ENCODE results near the gene DNM3. TPM values are rescaled to one million over a fixed set of nuclear protein-coding genes. Genes with fewer than 3 reads are reported as not detected.

Gene DNM3
- total RNA-seq, 3 donors from 2014 or later (not counting 1 experiment from before 2014, with no cell fraction given), result 2.5 to 3.3 (median 2.8) TPM

DNA sequence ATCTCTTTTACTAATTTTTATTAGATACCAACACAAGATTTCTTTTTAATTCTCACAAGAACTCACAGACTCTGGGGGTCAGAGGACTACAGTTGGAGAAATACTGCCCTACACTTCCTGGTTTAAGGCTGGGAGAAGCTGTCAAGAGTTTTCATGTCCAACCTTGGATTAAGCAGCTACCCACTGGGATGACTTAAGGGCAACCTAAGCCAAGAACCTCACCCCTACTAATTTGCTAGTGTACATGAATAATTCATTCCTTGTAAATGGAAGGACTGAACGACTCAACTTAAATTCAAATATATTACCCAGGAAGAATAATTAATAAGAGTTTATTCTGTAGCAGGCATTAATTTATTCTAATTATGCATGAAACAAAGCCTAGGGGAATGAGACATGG is 396.9 kb downstream of the DNM3 start:
- H3K9me3 Mint-ChIP-seq, result no peaks in the 10 kb centered on the region
- Histone ChIP-seq H3K4me1 (ENCODE audit: control insufficient read depth, insufficient read depth, low read length) (no peaks in the 10 kb centered on the region), H3K36me3 (ENCODE audit: control insufficient read depth, insufficient read depth, low read length) (no peaks in the 10 kb centered on the region), H3K4me3 (ENCODE audit: low read length) (no peak overlapping the region), H3K9me3 (ENCODE audit: control insufficient read depth, insufficient read depth, low read length) (no peaks in the 10 kb centered on the region), H3K27ac (ENCODE audit: low read length) (no peak overlapping the region), H3K27me3 (ENCODE audit: control insufficient read depth, insufficient read depth, low read length) (no peaks in the 10 kb centered on the region)
- no peak overlapping the region for H3K27ac Mint-ChIP-seq
- no peaks in the 10 kb centered on the region for H3K4me1 Mint-ChIP-seq
- no CpG with 5 or more reads among the region's 1 CpG for WGBS (ENCODE audit: insufficient coverage)
- no peak for ATAC-seq
- H3K4me3 Mint-ChIP-seq, result no peak overlapping the region
- no peaks in the 10 kb centered on the region for H3K36me3 Mint-ChIP-seq
- intact Hi-C loops (cut with micrococcal nuclease), result no loop called here
- TF ChIP-seq, protein P1, sequence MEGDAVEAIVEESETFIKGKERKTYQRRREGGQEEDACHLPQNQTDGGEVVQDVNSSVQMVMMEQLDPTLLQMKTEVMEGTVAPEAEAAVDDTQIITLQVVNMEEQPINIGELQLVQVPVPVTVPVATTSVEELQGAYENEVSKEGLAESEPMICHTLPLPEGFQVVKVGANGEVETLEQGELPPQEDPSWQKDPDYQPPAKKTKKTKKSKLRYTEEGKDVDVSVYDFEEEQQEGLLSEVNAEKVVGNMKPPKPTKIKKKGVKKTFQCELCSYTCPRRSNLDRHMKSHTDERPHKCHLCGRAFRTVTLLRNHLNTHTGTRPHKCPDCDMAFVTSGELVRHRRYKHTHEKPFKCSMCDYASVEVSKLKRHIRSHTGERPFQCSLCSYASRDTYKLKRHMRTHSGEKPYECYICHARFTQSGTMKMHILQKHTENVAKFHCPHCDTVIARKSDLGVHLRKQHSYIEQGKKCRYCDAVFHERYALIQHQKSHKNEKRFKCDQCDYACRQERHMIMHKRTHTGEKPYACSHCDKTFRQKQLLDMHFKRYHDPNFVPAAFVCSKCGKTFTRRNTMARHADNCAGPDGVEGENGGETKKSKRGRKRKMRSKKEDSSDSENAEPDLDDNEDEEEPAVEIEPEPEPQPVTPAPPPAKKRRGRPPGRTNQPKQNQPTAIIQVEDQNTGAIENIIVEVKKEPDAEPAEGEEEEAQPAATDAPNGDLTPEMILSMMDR (IDR thresholded peaks at IDR 0.05), result no peak
- no peak for DNase-seq
- H3K27me3 Mint-ChIP-seq (ENCODE audit: low read depth in 2 of 2), result no peaks in the 10 kb centered on the region

DNA sequence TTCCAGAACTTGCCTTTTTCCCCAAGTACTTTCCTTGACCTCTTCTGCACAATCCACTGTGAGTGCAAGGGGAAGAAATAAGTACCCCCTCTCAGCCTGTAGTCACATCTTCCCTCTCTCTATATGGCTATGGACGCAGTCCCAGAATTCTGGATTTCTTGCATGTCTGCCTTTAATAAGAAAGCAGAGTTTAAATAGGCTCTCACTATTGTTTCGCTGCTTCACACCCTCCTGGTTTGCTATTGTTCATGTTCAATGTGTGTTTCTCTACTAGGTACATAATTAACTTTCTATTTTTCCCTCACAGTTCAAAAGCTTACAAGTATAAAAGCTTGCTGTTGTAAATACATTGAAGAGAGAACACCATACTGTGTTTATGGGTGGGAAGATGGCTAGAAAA is 397.7 kb downstream of the DNM3 start:
- no peaks in the 10 kb centered on the region for H3K27me3 ChIP-seq (ENCODE audit: control insufficient read depth, insufficient read depth, low read length)
- TF ChIP-seq, protein P1 (IDR thresholded peaks at IDR 0.05), result no peak
- WGBS (ENCODE audit: insufficient coverage), result 100% methylated on average over 2 of the region's 2 CpGs
- ATAC-seq, result no peak
- intact Hi-C loops (cut with micrococcal nuclease), result no loop called here
- no peak for DNase-seq
- no peak overlapping the region for H3K4me3 Mint-ChIP-seq
- H3K36me3 Mint-ChIP-seq, result no peaks in the 10 kb centered on the region
- no peak overlapping the region for H3K27ac Mint-ChIP-seq
- no peaks in the 10 kb centered on the region for H3K9me3 Mint-ChIP-seq
- no peaks in the 10 kb centered on the region for H3K4me1 ChIP-seq (ENCODE audit: control insufficient read depth, insufficient read depth, low read length)
- no peaks in the 10 kb centered on the region for H3K27me3 Mint-ChIP-seq (ENCODE audit: low read depth in 2 of 2)
- no peaks in the 10 kb centered on the region for H3K4me1 Mint-ChIP-seq
- no peaks in the 10 kb centered on the region for H3K9me3 ChIP-seq (ENCODE audit: control insufficient read depth, insufficient read depth, low read length)
- no peak overlapping the region for H3K4me3 ChIP-seq (ENCODE audit: low read length)
- H3K27ac ChIP-seq (ENCODE audit: low read length), result no peak overlapping the region
- H3K36me3 ChIP-seq (ENCODE audit: control insufficient read depth, insufficient read depth, low read length), result no peaks in the 10 kb centered on the region

DNA sequence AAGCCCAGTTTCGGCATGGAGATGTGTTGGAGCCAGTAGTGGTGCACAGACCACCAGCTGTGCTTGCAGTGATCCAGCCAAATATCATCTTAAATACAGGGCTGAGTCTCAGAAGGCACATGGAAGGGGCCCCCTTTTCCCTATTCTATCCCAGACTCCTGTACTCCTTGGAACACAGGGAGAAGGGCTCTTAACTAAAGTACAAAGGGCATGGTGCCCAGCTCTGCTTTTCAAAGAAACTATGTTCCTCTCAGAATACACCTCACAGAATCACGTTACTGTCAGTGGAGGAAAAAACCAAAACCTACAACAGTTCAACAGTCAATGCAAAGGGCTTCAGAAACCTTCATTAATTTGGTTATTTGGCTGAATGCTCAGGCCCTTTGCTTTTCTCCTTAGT is 398.6 kb downstream of the DNM3 start:
- intact Hi-C loops (cut with micrococcal nuclease), result no loop called here
- Histone ChIP-seq H3K27ac (ENCODE audit: low read length) (no peak overlapping the region), H3K9me3 (ENCODE audit: control insufficient read depth, insufficient read depth, low read length) (no peaks in the 10 kb centered on the region), H3K36me3 (ENCODE audit: control insufficient read depth, insufficient read depth, low read length) (no peaks in the 10 kb centered on the region), H3K4me3 (ENCODE audit: low read length) (no peak overlapping the region), H3K27me3 (ENCODE audit: control insufficient read depth, insufficient read depth, low read length) (no peaks in the 10 kb centered on the region), H3K4me1 (ENCODE audit: control insufficient read depth, insufficient read depth, low read length) (no peaks in the 10 kb centered on the region)
- TF ChIP-seq, protein P1 (IDR thresholded peaks at IDR 0.05), result no peak
- Mint-ChIP-seq H3K9me3 (no peaks in the 10 kb centered on the region), H3K36me3 (no peaks in the 10 kb centered on the region), H3K27me3 (ENCODE audit: low read depth in 2 of 2) (no peaks in the 10 kb centered on the region), H3K4me3 (no peak overlapping the region), H3K27ac (no peak overlapping the region), H3K4me1 (no peaks in the 10 kb centered on the region)
- 94% methylated on average over 2 of the region's 2 CpGs for WGBS (ENCODE audit: insufficient coverage)
- DNase-seq, result no peak
- no peak for ATAC-seq

DNA sequence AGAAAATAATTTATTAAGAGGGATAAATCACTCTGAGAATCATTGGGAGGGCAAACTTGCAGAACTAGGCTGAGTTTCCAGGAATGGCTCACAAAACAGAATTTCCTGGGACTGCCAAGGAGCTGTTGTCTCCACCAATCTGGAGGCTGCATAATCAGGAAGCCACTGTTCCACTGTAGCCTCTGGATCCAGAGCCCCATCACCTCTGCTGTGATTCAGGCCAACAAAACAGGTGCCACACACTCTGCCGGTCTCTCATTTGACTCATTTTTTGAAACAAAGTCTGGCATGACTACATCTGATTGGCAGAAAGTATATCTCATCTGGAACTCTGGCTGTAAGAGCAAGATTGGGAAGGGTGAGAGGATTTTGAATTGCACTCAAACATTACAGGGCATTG is 400.2 kb downstream of the DNM3 start:
- no peaks in the 10 kb centered on the region for H3K9me3 ChIP-seq (ENCODE audit: control insufficient read depth, insufficient read depth, low read length)
- intact Hi-C loops (cut with micrococcal nuclease), result no loop called here
- no peak overlapping the region for H3K27ac ChIP-seq (ENCODE audit: low read length)
- no peak overlapping the region for H3K4me3 ChIP-seq (ENCODE audit: low read length)
- Mint-ChIP-seq H3K4me1 (no peaks in the 10 kb centered on the region), H3K4me3 (no peak overlapping the region), H3K36me3 (no peaks in the 10 kb centered on the region), H3K9me3 (no peaks in the 10 kb centered on the region), H3K27ac (no peak overlapping the region), H3K27me3 (ENCODE audit: low read depth in 2 of 2) (no peaks in the 10 kb centered on the region)
- WGBS (ENCODE audit: insufficient coverage), result 96% methylated on average over 1 of the region's 1 CpG
- DNase-seq, result no peak
- no peaks in the 10 kb centered on the region for H3K36me3 ChIP-seq (ENCODE audit: control insufficient read depth, insufficient read depth, low read length)
- TF ChIP-seq, protein P1 (IDR thresholded peaks at IDR 0.05), result no peak
- H3K27me3 ChIP-seq (ENCODE audit: control insufficient read depth, insufficient read depth, low read length), result no peaks in the 10 kb centered on the region
- no peak for ATAC-seq
- H3K4me1 ChIP-seq (ENCODE audit: control insufficient read depth, insufficient read depth, low read length), result no peaks in the 10 kb centered on the region
